ENCODE measurements around the gene PRPF38A.
"Not testable (repeated sequence)": the region's sequence is repeated elsewhere in the genome, so short reads cannot be mapped to it uniquely, and the experiment has no call there.

Gene PRPF38A

DNA sequence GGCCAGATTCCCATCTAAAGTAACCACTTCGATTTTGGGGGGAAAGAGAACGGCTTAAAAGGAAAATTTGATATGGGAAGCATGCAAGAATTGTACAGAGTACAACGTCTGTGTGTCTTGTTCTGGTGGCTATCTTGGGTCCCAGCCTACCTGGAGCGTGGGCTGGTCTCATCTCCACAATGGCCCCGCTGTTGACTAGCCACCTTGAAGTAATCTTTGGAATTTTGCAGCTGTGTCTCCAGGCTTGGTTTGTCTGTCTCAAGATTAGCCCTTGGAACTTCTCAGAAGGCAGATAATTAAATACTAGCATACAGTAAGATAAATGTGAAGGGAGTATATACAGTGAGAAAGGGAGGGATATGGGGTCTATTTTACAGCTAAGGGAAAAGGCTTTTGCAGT is 37.1 kb upstream of the PRPF38A start:
- DNase-seq (ENCODE audit: low read depth in 2 of 2) = no peak
- TF ChIP-seq, protein P1, sequence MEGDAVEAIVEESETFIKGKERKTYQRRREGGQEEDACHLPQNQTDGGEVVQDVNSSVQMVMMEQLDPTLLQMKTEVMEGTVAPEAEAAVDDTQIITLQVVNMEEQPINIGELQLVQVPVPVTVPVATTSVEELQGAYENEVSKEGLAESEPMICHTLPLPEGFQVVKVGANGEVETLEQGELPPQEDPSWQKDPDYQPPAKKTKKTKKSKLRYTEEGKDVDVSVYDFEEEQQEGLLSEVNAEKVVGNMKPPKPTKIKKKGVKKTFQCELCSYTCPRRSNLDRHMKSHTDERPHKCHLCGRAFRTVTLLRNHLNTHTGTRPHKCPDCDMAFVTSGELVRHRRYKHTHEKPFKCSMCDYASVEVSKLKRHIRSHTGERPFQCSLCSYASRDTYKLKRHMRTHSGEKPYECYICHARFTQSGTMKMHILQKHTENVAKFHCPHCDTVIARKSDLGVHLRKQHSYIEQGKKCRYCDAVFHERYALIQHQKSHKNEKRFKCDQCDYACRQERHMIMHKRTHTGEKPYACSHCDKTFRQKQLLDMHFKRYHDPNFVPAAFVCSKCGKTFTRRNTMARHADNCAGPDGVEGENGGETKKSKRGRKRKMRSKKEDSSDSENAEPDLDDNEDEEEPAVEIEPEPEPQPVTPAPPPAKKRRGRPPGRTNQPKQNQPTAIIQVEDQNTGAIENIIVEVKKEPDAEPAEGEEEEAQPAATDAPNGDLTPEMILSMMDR (IDR thresholded peaks at IDR 0.05; ENCODE audit: low read depth, low read length) = no peak
- no peak overlapping the region for H3K4me3 ChIP-seq (replicated peaks in 1 of 2; ENCODE audit: low read depth in 2 of 2, low read length in 2 of 2)

DNA sequence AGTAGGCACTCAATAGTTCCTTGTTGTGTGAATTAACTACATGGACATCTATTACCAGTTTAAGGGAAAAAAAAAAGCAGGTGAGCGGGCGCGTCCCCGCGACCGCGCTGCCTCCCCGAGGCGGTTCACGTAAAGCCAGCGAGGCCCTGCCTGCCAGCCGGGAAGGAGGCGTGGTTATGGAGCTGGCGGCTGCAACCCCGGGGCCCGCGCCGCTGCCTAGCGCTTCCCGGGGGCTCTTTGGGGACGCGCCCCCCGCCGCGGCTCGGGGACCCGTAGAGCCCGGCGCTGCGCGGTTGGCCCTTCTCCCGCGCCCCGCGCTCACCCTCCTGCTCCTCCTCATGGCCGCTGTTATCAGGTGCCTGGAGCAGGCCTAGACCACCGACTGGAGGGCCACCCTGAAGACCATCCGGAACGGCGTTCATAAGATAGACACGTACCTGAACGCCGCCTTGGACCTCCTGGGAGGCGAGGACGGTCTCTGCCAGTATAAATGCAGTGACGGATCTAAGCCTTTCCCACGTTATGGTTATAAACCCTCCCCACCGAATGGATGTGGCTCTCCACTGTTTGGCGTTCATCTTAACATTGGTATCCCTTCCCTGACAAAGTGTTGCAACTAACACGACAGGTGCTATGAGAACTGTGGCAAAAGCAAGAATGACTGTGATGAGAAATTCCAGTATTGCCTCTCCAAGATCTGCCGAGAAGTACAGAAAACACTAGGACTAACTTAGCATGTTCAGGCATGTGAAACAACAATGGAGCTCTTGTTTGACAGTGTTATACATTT is 35.8 kb upstream of the PRPF38A start:
- TF ChIP-seq, protein P1 (IDR thresholded peaks at IDR 0.05; ENCODE audit: low read depth, low read length) = peak; percentile 22
- peak; percentile 38 to 48 for DNase-seq (ENCODE audit: low read depth in 2 of 2)
- H3K4me3 ChIP-seq (replicated peaks in 1 of 2; ENCODE audit: low read depth in 2 of 2, low read length in 2 of 2) = peak overlapping the region; percentile 27 to 44

DNA sequence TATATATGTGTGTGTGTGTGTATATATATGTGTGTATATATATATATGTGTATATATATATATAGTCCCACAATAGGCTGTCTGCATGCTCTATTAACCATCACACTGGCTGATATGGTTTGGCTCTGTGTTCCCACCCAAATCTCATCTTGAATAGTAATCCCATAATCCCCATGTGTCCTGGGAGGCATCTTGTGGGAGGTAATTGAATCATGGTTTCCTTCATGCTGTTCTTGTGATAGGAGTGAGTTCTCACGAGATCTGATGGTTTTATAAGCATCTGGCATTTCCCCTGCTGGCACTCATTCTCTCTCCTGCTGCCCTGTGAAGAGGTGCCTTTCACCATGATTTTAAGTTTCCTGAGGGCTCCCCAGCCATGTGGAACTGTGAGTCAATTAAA is 34.6 kb upstream of the PRPF38A start:
- DNase-seq (ENCODE audit: low read depth in 2 of 2); H3K4me3 ChIP-seq (replicated peaks in 1 of 2; ENCODE audit: low read depth in 2 of 2, low read length in 2 of 2): not testable (repeated sequence)

DNA sequence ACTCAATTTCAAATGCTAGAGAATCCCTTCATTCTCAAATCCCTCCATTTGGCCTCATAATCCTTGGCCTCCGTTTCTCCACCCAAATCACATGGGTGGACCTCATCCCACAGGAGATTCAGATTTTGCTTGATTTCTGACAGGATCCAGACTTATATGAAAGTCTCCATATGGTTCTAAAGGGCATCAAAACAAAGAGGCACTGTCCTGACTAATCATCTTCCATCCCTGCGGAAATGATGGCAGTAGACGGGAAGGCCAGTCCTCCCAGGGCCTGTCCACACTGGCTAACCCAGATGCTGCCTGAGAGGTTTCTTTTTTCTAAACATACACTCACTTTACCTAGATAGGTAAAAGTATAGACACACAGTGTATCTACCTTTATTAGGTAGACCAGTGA is 19.0 kb upstream of the PRPF38A start:
- no peak for DNase-seq (ENCODE audit: low read depth in 2 of 2)
- TF ChIP-seq, protein P1 (IDR thresholded peaks at IDR 0.05; ENCODE audit: low read depth, low read length) = no peak
- no peak overlapping the region for H3K4me3 ChIP-seq (replicated peaks in 1 of 2; ENCODE audit: low read depth in 2 of 2, low read length in 2 of 2)

DNA sequence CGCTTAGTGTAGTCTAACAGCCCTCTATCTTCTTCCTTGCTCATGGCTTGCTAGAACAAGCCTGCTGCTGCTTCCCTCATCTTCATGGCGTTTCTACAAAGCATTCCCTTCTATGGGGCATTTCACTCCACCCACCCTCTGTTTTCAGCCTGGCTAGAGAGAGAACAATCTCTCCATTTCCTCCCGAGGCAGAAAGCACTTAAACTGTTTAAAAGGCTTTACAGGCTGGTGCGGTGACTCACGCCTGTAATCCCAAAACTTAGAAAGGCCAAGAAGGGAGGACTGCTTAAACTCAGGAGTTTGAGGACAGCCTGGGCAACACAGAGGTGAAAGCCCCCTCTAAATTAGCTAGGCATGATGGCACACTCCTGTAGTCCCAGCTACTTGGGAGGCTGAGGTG is 17.9 kb upstream of the PRPF38A start:
- no peak overlapping the region for H3K4me3 ChIP-seq (replicated peaks in 1 of 2; ENCODE audit: low read depth in 2 of 2, low read length in 2 of 2)
- TF ChIP-seq, protein P1 (IDR thresholded peaks at IDR 0.05; ENCODE audit: low read depth, low read length) = no peak
- DNase-seq (ENCODE audit: low read depth in 2 of 2) = no peak

DNA sequence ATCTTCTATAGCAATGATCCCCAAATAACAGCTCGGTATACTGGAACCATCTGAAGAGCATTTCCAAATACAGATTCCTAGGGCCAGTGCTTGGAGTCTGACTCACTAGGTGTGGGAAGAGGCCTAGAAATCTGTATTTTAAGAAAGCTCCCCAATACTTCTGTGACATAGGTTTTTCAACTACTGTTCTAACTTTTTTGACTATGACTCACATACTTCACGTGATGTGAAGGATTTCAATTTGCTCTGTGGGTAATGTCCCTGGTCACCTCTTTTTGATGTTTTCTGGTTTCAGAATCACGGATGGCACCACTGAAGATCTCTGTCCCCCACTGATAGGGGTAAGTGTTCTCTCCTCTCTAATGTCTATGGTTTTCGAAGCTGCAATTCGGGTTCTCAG is 11.2 kb upstream of the PRPF38A start:
- no peak overlapping the region for H3K4me3 ChIP-seq (replicated peaks in 1 of 2; ENCODE audit: low read depth in 2 of 2, low read length in 2 of 2)
- DNase-seq (ENCODE audit: low read depth in 2 of 2) = no peak
- TF ChIP-seq, protein P1 (IDR thresholded peaks at IDR 0.05; ENCODE audit: low read depth, low read length) = no peak

DNA sequence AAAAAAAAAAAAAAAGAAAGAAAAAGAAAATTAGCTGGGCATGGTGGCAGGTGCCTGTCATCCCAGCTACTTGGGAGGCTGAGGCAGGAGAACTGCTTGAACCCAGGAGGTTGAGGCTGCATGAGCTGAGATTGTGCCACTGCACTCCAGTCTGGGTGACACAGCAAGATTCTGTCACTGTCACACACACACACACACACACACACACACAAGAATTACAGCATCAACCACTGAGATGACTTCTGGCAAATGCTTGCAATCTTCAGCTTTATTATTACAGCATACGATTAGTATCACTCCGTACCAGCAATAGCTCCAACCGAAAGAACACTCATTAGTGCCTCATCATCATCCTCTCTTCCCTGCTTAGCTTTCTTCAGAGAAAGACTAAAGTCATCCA is 4.8 kb upstream of the PRPF38A start:
- no peak for DNase-seq (ENCODE audit: low read depth in 2 of 2)
- H3K4me3 ChIP-seq (replicated peaks in 1 of 2; ENCODE audit: low read depth in 2 of 2, low read length in 2 of 2) = no peak overlapping the region
- TF ChIP-seq, protein P1 (IDR thresholded peaks at IDR 0.05; ENCODE audit: low read depth, low read length) = no peak

All from cardiac fibroblast (primary cell).